ENCODE data around the gene PGAP1.
"Not testable (repeated sequence)": the region's sequence is repeated elsewhere in the genome, so short reads cannot be mapped to it uniquely, and the experiment has no call there.

PGAP1 gene

DNA sequence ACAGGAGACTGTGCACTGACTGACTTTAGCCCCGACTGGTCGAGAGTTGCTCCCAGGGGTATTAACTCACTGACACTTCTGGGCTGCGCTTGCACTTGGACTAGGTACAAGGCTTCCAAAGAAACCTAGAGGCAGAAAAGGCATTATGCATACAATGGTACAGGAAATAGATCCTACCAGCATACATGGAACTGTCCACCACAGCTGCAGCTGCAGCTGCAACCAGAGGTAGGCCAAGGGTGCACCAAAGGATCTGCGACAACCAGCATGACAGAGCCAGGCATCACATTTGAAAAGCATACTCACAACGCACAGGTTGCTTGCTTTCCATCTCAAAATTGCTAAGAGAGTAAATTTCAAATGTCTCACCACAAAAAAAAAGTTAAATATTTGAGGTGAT is 22.6 kb upstream of the PGAP1 start:
- no peak for DNase-seq

DNA sequence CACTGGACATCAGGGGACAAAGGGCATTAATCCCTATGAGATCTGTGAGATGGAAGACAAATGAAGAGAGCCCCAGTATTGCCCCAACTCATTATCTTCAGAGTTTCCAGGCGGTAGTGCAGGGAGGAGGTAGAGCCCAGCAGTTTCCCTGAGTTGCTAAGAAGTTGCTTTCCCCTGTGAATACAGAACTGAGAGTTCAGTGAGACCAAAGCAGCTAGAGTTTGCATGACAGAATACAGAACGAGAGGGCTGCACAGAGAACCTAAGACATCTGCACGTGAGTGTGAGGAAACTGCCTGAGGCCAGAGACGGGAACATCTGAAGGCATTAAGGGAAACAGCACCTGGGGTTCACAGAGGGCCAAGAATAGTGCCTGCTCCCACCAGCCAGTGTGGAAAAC is 18.1 kb upstream of the PGAP1 start:
- no peak for DNase-seq

DNA sequence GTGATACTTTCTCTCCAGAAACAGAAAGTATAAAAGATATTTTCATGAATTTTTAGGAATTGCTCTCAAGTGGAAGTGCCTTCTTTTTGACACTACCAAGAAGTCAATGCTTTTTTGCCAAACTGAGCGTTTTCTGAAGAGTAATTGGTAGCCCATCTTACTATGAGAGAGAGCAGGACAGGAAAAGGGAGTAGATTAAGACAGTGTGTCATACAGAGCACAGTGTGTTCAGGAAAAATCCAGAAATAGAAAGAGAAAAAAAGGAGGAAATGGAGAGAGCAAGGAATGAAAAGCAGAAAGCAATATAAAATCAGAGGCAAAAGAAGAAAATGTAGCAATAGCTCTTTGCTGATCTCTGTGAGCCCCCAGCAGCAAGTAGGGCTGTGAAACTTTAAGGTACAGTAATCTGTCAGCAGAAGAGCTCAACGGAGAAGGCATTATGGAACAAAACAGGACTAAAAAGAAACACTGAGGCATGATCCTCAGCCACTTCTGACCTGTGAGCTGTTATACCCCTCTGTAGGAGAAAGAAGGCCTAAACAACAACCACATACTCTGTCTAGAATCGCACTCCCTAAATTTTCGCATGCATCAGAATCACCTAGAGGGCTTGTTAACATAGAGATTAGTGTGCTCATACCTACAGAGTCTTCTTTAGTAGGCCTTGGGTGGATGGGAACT is 15.0 kb upstream of the PGAP1 start:
- DNase-seq, result no peak

DNA sequence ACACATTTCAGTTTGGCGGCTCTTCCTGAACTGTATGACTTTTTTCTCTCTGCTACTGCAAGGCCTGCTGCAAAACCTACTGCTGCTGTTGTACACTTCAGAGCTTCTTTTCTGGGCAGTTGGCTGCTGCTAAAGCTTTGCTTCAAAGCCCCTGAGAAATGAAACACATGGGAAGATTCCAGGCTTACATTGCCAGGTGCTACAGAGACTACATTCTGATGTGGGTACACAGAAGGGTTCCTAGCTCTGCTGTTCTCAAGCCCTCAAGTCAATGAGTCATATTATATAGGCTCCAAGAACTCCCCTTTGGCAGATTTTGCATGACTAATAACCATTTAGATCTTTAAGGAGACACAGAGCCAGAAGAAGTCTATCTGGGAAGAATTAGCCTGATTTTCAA is 12.9 kb upstream of the PGAP1 start:
- no peak for DNase-seq

DNA sequence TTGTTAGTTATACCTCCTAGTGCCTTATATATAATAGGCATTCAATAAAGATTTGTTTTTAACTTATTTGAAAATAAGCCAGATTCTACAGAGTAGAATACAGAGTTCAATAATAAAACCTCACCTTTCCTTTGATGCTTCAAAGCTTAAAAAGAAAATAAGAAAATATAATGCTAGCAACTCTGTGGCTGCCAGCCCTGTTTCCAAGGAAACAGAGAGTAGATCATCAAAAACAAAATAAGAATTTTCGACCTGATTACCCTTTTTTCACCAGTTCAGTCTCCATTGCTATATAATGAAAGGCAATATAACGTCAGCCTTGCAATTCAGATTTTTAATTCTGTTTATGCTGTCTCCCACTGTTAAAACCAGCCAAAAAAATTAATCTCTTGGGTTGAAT is 8.9 kb upstream of the PGAP1 start:
- DNase-seq, result no peak

DNA sequence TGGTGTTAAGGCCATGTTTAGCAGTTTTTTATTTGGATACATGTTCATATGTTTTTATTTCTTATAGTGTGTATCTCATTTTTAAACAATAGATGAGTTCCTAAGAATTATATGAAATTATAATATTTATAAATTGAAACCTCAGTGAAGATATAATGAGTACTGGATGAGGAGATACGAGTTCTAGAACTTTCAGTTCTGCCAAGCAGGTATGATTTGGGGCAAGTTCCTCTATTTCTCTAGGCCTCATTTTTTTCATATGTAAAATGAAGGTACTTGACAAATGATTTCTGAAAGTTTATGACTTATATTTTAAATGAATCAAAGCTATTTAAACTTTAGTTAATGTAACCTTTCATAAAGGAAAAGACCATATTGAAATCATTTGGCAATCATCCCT is 8.2 kb upstream of the PGAP1 start:
- no peak for DNase-seq

DNA sequence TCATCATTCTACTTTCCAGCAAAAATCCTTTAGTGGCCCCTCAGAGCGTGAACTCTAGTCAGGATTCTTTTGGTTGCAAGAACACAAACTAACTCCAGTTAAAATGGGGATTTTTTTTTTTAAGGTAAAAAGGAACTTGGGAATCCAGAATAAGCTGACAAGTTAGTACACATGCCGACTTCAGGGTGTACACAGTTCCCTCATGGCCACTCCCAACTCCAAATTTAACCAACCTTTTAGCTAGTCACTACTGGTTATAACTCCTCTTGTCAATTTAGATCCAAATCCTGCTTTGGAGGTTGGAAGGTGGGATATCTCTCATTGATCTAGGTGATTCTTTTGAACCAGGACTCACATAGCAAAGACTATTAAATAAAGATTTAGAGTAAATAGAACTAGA is 5.0 kb upstream of the PGAP1 start:
- no peak for DNase-seq

DNA sequence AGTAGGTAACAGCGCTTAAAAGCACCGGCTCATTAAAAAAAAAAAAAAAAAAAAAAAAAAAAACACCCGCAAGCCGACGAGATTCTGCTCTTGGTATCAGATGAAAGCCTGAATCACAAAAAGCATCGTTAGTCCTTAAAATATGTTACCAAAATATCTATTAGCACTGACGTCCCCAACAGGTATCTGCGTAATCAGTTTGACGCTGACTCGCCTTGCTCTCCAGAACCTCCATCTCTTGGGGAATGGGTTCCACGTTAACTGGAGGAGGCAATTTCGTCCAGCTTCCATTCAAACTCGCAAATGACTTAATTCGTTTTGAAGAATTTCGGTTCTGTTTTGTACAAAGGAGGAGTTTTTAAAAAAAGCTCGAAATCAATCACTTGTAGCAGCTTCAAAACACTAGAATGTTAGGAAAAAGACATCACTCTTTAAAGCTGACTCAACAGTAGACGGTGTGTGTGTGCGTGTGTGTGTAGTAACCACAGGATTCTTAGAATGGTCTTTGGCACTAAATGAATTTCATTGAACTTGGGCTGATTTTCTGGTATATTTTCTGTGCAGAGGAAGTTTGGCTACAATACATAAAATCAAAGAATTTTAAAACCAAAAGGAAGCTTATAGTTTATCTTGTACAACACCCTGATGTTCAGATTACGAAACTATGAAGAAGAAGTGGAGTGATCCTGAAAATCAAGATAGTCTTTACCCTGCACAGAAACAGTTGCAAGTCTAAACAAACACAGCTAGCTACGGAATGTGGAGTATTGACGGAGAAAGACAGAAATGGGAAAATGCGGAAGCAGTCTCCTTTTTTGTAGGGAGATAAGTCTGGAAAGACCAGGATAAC is 1.1 kb upstream of the PGAP1 start:
- DNase-seq, result peak; percentile 51

DNA sequence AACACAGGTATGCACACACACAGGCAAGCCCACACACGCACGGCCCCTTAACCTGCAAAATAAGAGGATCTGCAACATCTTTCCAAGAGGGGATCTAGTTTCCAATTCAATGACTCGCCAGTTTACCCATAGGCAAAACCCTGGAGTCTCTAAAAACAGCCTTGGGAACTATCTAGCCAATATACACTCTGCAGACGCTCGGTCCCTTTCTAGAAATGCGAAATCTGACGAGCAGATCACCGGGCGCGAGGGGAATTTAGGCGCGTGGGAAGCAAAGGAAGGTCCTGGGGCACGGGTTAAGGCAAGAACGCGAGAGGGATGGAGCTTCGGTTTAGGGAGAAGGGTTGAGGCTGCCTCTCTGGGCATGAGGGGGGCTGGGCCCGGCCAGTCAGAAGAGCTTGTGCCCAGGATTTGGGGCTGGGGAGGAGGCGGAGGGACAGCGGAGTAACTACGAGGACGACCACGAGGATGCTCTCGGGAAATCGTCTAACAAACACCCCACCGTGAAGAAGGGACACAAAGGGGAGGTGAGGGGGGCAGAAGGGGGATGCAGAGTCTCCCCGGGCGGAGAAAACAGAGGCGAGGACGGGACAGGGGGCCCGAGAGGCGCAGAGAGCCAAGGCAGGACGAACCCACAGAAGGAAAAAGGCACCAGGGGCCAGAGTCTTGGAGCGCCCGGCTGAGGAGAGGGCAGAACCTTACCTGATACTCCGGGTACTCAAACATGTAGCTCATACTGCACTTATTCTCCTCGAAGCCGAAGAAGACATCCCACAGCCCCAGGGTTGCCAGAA is 542 bp downstream of the PGAP1 start:
- DNase-seq, result peak; percentile 40

DNA sequence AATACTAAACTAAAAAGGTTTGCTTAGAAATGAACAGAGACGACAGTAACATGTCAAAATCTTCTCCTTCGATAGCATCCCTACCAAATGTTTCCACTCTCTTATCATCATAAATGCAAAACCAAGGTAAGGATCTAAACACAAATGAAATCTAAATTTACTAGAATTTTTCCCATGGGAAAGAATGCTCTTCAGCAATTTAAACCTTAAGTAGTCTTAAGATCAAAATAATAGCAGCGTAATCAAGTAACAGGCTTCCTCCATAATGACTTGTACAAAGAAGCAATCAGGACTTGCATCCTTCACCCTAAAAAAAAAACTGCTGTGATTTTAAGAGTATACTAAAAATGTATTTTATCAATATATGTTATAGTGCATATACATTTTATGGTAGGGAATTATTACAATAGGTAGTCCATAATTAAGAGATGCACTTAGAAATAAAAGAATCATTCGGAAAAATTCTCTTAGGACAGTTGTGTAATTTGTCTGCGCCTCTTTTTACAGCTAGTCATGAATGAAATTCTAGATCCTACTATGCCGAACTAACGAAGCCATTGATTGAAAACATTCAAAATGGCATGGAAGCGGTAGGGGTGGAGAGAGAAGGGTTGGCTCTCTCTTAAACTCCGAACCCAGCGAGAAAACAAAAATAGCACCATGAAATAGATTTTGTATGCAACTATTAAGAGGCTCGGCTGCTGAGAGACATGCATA is 1.3 kb downstream of the PGAP1 start:
- no peak for DNase-seq

DNA sequence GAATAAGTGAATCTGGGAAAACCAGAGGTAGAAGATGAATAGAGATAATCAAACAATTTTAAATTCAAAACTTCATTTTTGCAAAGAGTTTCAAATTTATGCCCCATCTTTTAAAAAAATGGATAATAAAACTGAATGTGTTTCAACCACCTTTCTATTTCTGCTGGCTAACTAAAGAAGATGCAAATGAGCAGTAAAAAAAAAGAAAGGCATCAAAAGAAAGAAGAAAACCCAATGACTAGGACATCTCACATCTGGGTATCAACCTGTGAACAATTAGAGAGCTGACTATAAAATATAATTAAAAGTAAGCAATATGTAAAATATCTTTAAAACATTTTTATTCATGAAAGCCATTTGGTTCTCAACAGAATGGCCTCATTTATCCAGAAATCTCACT is 2.5 kb downstream of the PGAP1 start:
- no peak for DNase-seq

DNA sequence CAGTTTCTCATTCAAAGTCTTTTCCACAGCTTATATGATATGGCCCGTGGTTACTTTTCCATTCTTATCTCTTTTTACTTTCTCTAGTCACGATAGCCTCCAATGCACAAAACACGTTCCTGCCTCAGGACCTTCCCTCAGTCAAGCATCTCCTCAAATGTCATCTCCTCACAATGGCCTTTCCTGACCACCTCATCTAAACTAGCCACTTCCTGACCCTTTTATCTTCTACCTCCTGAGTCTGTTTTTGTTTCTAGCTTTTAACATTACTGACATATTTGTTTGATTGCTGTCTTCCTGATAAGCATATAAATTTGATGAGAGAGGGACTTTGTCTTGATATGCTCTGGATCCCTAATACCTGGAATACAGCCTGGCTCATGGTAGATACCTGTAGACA is 7.6 kb downstream of the PGAP1 start:
- no peak for DNase-seq

DNA sequence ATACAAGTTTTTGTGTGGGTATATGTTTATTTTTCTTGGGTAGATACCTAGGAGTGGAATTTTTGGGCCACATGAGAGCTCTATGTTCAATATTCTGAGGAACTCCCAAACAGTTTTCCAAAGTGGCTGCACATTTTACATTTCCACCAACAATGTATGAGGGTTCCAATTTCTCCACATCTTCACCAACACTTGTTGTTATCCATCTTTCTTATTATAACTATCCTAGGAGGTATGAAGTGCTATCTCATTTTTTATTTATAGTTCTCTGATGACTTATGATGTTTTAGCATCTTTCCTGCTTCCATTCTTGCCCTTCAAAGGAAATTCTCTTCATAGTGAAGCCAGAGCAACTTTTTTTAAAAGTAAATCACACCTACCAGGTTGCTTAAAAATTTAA is 8.7 kb downstream of the PGAP1 start:
- DNase-seq, result no peak

DNA sequence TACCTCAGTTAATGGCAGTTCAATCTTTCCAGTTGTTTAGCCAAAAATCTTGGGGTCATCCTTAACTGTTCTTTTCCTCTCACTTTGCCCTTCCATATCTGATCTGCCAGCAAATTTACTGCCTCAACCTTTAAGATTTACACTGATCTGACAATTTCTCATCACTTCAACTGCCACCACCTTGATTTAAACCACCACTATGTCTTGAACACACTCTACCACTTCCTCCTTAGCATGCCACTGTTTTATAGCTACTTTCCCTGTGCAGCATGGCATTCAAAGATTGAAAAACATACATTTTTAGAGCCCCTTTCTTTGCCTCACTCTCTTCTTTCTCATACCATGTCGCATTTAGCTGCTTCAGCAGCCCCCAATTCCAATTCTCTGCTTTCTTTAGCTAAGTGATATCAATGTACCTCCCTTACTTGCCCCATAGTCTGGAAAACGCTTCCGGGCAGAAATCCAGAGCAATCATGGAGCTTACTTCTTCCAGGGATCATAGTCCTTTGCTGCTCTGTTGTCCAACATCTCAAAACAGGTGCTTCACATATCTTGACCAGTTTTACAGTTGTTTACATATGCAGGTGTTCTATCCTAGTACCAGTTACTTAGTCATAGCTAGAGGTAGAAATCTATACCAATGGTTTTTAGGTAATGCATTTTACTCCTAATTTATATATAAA is 10.9 kb downstream of the PGAP1 start:
- DNase-seq, result no peak

DNA sequence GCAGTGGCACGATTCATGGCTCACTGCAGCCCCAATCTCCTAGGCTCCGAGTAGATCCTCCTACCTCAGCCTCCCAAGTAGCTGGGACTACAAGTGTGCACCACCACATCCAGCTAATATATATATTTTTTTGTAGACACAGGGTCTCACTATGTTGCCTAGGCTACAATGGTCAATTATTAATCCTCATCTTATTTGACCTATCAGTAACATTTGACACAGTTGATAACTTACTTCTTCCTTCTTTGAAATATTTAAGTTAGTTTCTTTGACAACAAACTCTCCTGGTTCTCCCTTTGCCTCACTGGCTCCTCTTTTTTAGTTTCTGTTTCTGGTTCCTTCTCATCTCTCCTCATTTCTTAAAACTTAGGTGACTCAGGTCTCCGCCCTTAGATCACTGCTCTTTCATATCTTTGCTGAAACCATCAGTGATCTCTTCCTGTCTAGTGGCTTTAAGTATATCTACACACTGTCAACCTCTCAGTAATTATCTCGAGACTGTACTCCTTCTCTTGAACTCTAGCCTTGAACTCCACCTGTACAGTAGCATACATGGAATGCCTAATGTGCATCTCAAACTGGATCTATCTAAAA is 11.5 kb downstream of the PGAP1 start:
- no peak for DNase-seq

DNA sequence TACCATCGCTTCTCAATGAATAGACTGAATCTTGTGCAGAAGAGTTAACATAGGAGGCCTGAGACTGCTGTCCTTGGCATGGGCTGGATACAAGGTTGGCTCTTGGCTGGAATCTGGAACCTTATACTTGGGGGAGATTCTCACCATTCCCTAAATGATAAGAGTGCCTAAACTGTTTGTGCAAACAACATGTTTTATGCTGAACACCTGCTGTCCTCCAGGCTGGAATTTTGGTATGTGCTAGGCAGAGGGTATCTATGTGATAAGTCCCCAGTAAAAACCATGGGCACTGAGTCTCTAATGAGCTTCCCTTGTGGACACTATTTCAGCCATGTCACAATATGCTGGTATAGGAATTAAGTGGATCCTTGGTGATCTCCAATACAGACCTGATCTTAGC is 12.8 kb downstream of the PGAP1 start:
- DNase-seq, result no peak

DNA sequence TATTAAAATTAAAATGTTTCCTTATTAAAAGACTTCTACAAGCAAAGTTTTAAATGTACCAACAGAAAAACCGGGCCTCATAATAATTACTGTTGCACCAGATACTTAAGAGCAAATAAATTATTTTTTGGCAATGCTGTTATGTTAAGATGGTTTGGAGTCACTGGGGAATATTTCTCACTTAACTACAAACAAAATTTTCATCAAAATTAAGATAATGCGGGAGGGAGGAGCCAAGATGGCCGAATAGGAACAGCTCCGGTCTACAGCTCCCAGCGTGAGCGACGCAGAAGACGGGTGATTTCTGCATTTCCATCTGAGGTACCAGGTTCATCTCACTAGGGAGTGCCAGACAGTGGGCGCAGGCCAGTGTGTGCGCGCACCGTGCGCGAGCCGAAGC is 21.1 kb downstream of the PGAP1 start:
- DNase-seq, result not testable (repeated sequence)

DNA sequence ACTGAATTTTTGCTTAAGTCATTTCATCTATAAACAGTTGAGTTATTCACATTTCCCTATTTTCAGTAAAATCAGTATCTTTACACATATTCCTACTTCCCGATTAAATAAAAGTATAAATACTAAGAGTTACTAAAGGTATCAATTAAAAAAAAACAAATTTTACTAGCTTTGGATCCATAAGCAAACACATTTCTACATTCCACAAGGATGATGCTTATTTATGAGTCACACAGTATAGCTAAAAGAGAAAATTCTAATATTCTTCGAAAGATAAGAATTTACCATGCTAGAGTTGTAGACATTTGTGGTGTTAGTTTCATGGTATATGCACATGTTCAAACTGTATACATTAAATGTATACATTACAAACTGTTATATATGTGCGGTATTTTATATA is 23.7 kb downstream of the PGAP1 start:
- DNase-seq, result no peak

DNA sequence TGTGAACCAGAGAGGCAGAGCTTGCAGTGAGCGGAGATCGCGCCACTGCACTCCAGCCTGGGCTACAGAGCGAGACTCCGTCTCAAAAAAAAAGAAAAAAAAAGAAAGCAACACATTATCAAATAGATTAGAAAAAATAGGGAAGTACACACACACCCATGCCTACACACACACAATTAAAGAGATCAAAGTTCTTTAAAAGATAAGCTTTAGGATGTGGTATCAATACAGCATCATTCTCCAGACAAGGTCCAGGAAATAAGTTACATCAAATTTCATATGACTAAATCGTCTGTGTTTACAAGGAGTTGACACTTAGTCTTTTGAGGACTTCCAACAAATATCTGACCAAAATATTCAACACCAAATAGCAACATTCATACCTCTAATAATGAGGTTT is 25.7 kb downstream of the PGAP1 start:
- no peak for DNase-seq

DNA sequence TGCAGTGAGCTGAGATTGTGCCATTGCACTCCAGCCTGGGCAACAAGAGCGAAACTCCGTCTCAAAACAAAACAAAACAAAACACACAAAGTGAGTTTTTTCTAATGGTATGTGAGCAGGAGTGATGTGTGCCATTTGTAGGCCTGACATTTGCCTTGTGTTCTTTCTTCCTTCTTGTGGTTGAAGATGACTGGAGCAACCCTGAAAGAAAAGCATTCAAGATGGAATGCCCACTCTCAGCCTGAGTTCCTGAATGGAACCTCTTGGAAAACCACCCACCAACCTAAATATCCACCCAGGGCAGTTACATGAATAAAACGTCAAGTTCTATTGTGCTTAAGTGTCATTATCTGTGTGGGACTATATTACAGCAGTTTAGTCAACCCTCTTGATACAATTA is 26.5 kb downstream of the PGAP1 start:
- DNase-seq, result no peak

DNA sequence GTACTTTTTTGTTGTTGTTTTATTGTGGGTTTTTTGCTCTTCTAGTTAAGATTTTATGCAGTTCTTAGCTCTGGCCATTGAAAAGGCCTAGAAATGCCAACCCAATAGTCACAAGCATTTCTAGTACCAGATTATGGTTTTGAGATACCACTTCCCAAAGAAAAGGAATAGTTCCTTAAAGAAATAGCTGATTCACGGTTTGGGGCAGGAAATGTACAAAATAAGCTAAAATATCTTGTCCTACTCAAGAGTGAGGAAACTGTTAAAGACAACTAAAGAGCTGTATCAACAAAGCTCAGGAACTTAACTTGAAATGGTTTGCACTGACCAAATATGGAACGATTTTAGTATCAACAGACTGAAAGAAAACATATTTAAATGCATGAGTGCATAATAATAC is 35.4 kb downstream of the PGAP1 start:
- DNase-seq, result no peak

DNA sequence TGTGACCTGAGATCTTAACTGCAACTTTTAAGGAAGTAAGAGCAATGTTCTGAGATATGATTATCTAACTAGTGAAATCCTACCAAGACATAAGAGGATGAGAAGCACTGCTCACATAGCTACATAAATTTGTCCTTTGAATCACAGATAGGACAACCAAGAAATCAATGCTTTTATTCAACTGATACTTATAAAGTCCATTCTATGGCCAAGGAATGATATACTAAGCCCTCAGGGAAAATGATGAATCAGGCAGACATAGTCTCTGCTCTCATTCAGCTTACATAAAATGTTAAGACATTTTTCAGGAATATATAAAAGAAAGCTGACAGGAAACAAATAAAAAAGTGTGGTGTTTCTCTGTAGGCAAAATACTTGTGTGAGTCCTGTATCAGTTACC is 39.1 kb downstream of the PGAP1 start:
- DNase-seq, result no peak
